ENCODE data around the gene LRP5. TPM values are rescaled to one million over a fixed set of nuclear protein-coding genes. Genes with fewer than 3 reads are reported as not detected.

Gene LRP5
- total RNA-seq, 4 donors from 2014 or later, result 19.1 to 86.2 (median 43.9) TPM

DNA sequence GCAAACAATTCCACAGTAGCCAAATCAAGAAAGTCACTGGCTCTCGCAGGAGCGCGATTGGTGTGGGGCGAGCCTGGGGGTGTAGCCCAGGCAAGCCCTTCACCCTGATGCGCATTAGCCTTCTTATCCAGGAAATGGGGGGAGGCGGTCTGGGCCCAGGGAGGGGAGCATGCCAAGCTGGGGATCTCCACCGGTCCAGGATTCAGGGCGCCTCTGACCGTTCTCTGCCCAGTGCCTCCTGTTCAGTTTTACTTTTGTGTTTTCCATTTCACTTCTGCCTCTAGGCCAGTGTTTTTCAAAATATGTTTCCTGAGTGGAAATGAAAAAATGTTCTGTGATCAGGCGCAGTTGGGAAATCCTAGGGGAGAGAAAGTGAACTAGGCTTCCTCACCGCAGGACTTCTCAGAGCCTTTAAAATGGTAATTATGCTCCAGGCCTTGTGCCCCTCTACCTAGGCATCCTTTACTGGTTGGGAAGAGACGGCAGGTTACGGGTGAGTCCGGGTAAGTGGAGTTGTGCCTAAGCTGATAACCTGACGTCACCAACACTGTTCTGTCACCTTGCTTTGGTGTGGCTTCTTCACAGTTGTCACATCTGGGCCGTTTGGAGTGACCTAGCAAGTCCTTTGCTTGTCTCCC, 18.4 kb downstream of the LRP5 start:
- intact Hi-C loops (cut with DNase I; ENCODE audit: low total_unique reads), result no loop called here
- H3K4me3 ChIP-seq, result no peak overlapping the region
- TF ChIP-seq POLR2A (IDR thresholded peaks at IDR 0.05), result no peak
- TF ChIP-seq, protein P1, sequence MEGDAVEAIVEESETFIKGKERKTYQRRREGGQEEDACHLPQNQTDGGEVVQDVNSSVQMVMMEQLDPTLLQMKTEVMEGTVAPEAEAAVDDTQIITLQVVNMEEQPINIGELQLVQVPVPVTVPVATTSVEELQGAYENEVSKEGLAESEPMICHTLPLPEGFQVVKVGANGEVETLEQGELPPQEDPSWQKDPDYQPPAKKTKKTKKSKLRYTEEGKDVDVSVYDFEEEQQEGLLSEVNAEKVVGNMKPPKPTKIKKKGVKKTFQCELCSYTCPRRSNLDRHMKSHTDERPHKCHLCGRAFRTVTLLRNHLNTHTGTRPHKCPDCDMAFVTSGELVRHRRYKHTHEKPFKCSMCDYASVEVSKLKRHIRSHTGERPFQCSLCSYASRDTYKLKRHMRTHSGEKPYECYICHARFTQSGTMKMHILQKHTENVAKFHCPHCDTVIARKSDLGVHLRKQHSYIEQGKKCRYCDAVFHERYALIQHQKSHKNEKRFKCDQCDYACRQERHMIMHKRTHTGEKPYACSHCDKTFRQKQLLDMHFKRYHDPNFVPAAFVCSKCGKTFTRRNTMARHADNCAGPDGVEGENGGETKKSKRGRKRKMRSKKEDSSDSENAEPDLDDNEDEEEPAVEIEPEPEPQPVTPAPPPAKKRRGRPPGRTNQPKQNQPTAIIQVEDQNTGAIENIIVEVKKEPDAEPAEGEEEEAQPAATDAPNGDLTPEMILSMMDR (IDR thresholded peaks at IDR 0.05), result no peak
- no peaks in the 10 kb centered on the region for H3K27me3 ChIP-seq
- DNase-seq, result no peak
- H3K9me3 ChIP-seq, result no peaks in the 10 kb centered on the region
- no peaks in the 10 kb centered on the region for H3K36me3 ChIP-seq
- H3K4me1 ChIP-seq, result no peaks in the 10 kb centered on the region
- H3K27ac ChIP-seq, result peak overlapping the region; percentile 59 to 61

DNA sequence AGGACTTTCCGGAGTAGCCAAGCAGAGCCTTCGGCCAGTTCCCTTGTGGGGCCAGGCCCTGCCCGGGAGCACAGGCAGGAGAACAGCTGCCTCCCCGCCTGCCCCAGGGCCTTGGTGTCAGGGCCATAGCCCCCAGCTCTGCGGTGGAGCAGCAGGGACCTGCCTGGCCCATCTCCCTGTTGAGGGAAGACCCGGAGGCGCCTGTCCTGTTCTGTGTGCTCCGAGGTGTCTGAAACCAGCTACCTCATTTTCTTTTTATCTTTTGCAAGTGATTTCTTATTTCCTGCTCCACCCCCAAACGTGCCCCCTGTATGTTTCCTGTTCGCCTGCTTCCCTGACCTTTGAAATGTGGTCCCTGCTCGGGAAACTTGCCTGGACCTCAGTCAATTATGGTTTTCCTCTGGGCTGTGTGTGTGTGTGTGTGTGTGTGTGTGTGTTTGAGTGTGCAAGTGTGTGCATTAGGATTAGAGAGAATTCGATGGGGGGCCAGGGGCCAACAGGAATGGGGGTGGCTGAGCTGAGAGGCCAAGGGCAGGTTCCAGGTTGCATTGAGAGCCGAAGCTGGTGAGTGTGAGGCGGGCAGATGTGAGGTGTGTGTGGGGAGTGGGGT, 19.1 kb downstream of the LRP5 start:
- no peak for TF ChIP-seq POLR2A (IDR thresholded peaks at IDR 0.05)
- TF ChIP-seq, protein P1 (IDR thresholded peaks at IDR 0.05), result no peak
- Histone ChIP-seq H3K27me3 (no peaks in the 10 kb centered on the region), H3K4me1 (no peaks in the 10 kb centered on the region), H3K36me3 (no peaks in the 10 kb centered on the region), H3K4me3 (no peak overlapping the region), H3K9me3 (no peaks in the 10 kb centered on the region), H3K27ac (peak overlapping the region; percentile 59 to 61)
- DNase-seq, result peak in 1 of 2 donors; percentile 55
- intact Hi-C loops (cut with DNase I; ENCODE audit: low total_unique reads), result no loop called here

DNA sequence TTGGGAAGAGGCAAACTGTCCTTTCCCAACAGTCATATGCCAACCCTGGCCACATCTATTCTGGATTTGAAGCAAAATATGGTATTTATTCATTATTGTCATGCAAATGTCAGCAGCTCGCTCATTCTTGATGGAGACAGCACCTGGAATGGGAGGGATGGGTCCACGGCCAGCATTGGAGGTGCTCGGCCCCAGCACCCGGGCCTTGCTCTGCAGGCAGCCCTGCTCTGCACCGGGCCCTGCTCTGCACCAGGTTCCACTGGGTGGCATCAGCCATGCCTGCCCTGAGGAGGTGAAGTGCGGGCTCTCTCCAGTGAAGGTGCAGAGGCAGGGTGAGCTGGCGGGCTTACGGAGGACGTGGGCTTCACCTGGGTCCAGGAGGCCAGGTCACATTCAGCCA, 19.8 kb downstream of the LRP5 start:
- H3K27me3 ChIP-seq, result no peaks in the 10 kb centered on the region
- H3K4me1 ChIP-seq, result peaks cover 0 to 4% of the 10 kb centered on the region in 2 donors
- no peak overlapping the region for H3K27ac ChIP-seq
- H3K36me3 ChIP-seq, result no peaks in the 10 kb centered on the region
- TF ChIP-seq POLR2A (IDR thresholded peaks at IDR 0.05), result no peak
- TF ChIP-seq, protein P1 (IDR thresholded peaks at IDR 0.05), result no peak
- H3K9me3 ChIP-seq, result no peaks in the 10 kb centered on the region
- intact Hi-C loops (cut with DNase I; ENCODE audit: low total_unique reads), result no loop called here
- DNase-seq, result no peak
- no peak overlapping the region for H3K4me3 ChIP-seq

DNA sequence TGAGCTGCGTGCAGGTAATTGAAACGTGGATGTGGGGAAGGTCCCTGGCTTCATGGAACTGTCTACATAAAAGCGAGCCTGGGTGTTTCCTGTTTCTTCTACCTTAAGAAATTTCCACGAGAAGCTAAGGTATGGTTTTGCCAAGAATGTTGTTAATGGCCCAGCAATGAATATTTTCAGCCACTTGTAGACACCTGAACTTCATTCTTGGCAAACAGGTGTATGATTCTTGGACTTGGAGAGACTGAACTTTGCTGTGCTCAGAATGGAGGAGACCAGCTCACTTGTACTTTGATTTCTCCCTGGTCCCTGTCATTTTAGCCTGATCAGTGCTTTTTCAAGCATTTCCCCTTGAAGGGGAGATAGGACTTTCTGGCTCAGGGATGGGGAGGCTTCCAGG, 20.8 kb downstream of the LRP5 start:
- intact Hi-C loops (cut with DNase I; ENCODE audit: low total_unique reads), result no loop called here
- TF ChIP-seq POLR2A (IDR thresholded peaks at IDR 0.05), result no peak
- TF ChIP-seq, protein P1 (IDR thresholded peaks at IDR 0.05), result no peak
- Histone ChIP-seq H3K4me1 (peaks cover 0 to 10% of the 10 kb centered on the region in 2 donors), H3K9me3 (no peaks in the 10 kb centered on the region), H3K27me3 (no peaks in the 10 kb centered on the region), H3K36me3 (no peaks in the 10 kb centered on the region), H3K27ac (no peak overlapping the region), H3K4me3 (no peak overlapping the region)
- no peak for DNase-seq

DNA sequence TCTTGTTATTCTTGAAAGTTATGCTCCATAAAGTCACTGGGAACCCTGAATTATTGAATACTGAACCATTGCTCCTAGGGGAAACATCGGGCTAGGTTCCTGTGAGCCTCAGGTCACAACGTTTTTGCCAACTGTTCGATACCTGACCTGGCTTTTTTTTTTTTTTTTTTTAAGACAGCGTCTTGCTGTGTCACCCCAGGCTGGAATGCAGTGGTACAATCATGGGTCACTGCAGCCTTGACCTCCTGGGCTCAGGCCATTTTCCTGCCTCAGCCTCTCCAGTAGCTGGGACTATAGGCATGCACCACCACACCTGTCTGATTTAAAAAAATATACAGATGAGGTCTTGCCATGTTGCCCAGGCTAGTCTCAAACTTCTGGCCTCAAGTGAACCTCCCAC, 22.5 kb downstream of the LRP5 start:
- H3K4me1 ChIP-seq, result peaks cover 0 to 15% of the 10 kb centered on the region in 2 donors
- DNase-seq, result no peak
- intact Hi-C loops (cut with DNase I; ENCODE audit: low total_unique reads), result no loop called here
- no peak overlapping the region for H3K4me3 ChIP-seq
- no peaks in the 10 kb centered on the region for H3K36me3 ChIP-seq
- H3K27me3 ChIP-seq, result no peaks in the 10 kb centered on the region
- no peak overlapping the region for H3K27ac ChIP-seq
- no peaks in the 10 kb centered on the region for H3K9me3 ChIP-seq
- no peak for TF ChIP-seq POLR2A (IDR thresholded peaks at IDR 0.05)
- TF ChIP-seq, protein P1 (IDR thresholded peaks at IDR 0.05), result no peak
